Measurements from ENCODE around the gene RTL3. TPM values are rescaled to one million over a fixed set of nuclear protein-coding genes. Genes with fewer than 3 reads are reported as not detected.

RTL3 gene
- total RNA-seq, 1 experiment from 2014 or later: not detected

DNA sequence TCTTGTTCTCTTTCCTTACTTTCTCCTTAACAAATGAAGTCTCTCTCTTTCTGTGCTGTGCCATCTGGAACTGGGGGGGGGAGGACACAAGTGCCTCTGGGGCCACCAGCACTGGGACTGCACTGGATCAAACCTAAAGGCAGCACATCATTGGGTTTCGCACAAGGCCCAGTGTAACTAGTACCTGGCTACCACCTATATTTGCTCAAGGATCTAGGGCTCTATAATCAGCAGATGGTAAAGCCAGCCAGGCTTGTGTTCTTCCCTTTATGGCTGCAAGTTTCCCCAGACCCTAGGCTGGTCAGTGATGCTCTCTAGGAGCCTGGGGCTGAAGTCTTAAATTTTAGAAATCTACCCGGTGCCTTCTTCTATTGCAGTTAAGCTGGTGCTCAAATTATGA is 40.1 kb downstream of the RTL3 start:
- no peaks in the 10 kb centered on the region for H3K9me2 ChIP-seq (replicated peaks; ENCODE audit: low read length)
- no peaks in the 10 kb centered on the region for H3K9me3 ChIP-seq (ENCODE audit: low read length)
- H2AFZ ChIP-seq (ENCODE audit: low read length): no peak overlapping the region
- H3K4me2 ChIP-seq (ENCODE audit: low read length): no peak overlapping the region
- POLR2A ChIA-PET (ENCODE audit: unreplicated experiment): no interaction called here
- no peaks in the 10 kb centered on the region for H3F3A ChIP-seq (ENCODE audit: low read length, unreplicated experiment)
- H3K27me3 ChIP-seq (ENCODE audit: low read length): no peaks in the 10 kb centered on the region
- intact Hi-C loops (cut with micrococcal nuclease): no loop called here
- TF ChIP-seq, protein P1, sequence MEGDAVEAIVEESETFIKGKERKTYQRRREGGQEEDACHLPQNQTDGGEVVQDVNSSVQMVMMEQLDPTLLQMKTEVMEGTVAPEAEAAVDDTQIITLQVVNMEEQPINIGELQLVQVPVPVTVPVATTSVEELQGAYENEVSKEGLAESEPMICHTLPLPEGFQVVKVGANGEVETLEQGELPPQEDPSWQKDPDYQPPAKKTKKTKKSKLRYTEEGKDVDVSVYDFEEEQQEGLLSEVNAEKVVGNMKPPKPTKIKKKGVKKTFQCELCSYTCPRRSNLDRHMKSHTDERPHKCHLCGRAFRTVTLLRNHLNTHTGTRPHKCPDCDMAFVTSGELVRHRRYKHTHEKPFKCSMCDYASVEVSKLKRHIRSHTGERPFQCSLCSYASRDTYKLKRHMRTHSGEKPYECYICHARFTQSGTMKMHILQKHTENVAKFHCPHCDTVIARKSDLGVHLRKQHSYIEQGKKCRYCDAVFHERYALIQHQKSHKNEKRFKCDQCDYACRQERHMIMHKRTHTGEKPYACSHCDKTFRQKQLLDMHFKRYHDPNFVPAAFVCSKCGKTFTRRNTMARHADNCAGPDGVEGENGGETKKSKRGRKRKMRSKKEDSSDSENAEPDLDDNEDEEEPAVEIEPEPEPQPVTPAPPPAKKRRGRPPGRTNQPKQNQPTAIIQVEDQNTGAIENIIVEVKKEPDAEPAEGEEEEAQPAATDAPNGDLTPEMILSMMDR (conservative IDR thresholded peaks at IDR 0.05; ENCODE audit: low read depth, low read length): no peak
- TF ChIP-seq EZH2 (IDR thresholded peaks at IDR 0.05; ENCODE audit: low read length, unreplicated experiment) (no peak), EZH2phosphoT487 (IDR thresholded peaks at IDR 0.05; ENCODE audit: borderline replicate concordance, low read length) (no peak)
- no peaks in the 10 kb centered on the region for H3K36me3 ChIP-seq (ENCODE audit: low read depth, low read length)
- H3K4me3 ChIP-seq (ENCODE audit: low read length): no peak overlapping the region
- H3K4me1 ChIP-seq (ENCODE audit: insufficient read depth, low read length): 0 out of 2 replicates have a peak, but pooled peaks cover 2% of the 10 kb centered on the region
- no TSS peak for BruUV-seq (replicated peaks)
- ATAC-seq (no peak), DNase-seq (no peak)
- no peak overlapping the region for H3K9ac ChIP-seq (ENCODE audit: low read length)
- no peaks in the 10 kb centered on the region for H4K20me1 ChIP-seq (ENCODE audit: low read length)
- CTCF ChIA-PET: no interaction called here
- no peak overlapping the region for H3K27ac ChIP-seq (ENCODE audit: low read length)
- H3K79me2 ChIP-seq (ENCODE audit: low read length): no peaks in the 10 kb centered on the region

DNA sequence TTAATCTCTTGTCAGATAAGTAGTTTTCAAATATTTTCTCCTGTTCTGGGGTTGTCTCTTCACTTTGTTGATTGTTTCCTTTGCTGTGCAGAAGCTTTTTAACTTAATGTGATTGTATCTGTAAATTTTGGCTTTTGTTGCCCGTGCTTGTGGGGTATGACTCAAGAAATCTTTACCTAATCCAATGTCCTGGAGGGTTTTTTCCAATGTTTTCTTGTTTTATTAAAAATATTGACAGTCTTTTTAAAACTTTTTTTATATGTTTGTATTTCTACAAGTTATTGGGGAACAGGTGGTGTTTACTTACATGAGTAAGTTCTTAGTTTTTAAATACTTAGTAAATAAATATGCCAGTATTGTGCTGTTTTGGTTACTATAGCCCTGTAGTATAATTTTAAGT is 44.9 kb downstream of the RTL3 start:
- Histone ChIP-seq H3K9me2 (replicated peaks; ENCODE audit: low read length) (no peaks in the 10 kb centered on the region), H3K27me3 (ENCODE audit: low read length) (no peaks in the 10 kb centered on the region), H3K9ac (ENCODE audit: low read length) (no peak overlapping the region), H3K27ac (ENCODE audit: low read length) (no peak overlapping the region), H3K36me3 (ENCODE audit: low read depth, low read length) (no peaks in the 10 kb centered on the region), H3F3A (ENCODE audit: low read length, unreplicated experiment) (no peaks in the 10 kb centered on the region), H2AFZ (ENCODE audit: low read length) (no peak overlapping the region), H3K9me3 (ENCODE audit: low read length) (no peaks in the 10 kb centered on the region), H3K79me2 (ENCODE audit: low read length) (no peaks in the 10 kb centered on the region), H4K20me1 (ENCODE audit: low read length) (no peaks in the 10 kb centered on the region), H3K4me1 (ENCODE audit: insufficient read depth, low read length) (0 out of 2 replicates have a peak, but pooled peaks cover 4% of the 10 kb centered on the region), H3K4me3 (ENCODE audit: low read length) (no peak overlapping the region), H3K4me2 (ENCODE audit: low read length) (no peak overlapping the region)
- TF ChIP-seq EZH2 (IDR thresholded peaks at IDR 0.05; ENCODE audit: low read length, unreplicated experiment): no peak
- TF ChIP-seq, protein P1 (conservative IDR thresholded peaks at IDR 0.05; ENCODE audit: low read depth, low read length): no peak
- TF ChIP-seq EZH2phosphoT487 (IDR thresholded peaks at IDR 0.05; ENCODE audit: borderline replicate concordance, low read length): no peak
- peak; percentile 87 for ATAC-seq
- BruUV-seq (replicated peaks): no TSS peak
- peak; percentile 51 for DNase-seq
- ChIA-PET POLR2A (ENCODE audit: unreplicated experiment) (no interaction called here), CTCF (no interaction called here)
- intact Hi-C loops (cut with micrococcal nuclease): loop anchor here (1.0 kb wide), 1 partner anchor 39 kb away; no protein-coding TSS in a partner anchor

Other genes with a start within 250 kb of the RTL3 start
- 1.9 TPM in 1 of 2 replicates, not detected in the other for gene LPAR4, start 88.4 kb upstream of the RTL3 start, total RNA-seq (2014; rRNA removed)